Prostate gland (tissue), 2 donors: Measurements from ENCODE around the gene GHRH.

Source experiments
- POLR2A ChIP-seq: fragments of 450-650 bp; IDR thresholded peaks from one replicate; pipeline ENCODE4 v1.6.1; 2016; ENCODE audit warnings: antibody characterized with exemption, mild to moderate bottlenecking
- TF ChIP-seq, protein P1 (sequence below), 4 experiments: fragments of 200-600 bp in 2 of 4; fragments of 450-650 bp in 2 of 4; sonication (generic) in 2 of 4; IDR thresholded peaks; 1 replicate in 3 of 4; 2 replicates in 1 of 4; pipeline ENCODE4 v1.5.1; 2016 to 2019; ENCODE audit warnings: antibody characterized with exemption in 4 of 4, mild to moderate bottlenecking in 2 of 4, moderate library complexity in 2 of 4

DNA sequence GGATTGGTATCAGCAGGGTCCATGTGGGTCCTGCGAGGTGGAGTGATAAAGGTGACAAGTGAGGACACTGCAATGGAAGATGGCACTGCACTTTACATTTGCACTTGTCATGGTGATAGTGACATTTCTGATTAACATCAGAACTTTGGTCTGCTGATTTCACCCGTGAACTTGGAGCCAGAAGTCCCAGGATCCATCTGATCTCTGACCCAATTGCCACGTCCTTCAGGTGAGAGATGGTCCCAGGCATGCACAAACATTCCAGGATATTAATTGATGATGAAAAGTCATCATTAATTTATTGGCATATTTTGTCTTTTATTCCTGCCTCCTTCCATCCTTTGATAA lies 9.8 kb upstream of the GHRH start:
- TF ChIP-seq, protein P1, sequence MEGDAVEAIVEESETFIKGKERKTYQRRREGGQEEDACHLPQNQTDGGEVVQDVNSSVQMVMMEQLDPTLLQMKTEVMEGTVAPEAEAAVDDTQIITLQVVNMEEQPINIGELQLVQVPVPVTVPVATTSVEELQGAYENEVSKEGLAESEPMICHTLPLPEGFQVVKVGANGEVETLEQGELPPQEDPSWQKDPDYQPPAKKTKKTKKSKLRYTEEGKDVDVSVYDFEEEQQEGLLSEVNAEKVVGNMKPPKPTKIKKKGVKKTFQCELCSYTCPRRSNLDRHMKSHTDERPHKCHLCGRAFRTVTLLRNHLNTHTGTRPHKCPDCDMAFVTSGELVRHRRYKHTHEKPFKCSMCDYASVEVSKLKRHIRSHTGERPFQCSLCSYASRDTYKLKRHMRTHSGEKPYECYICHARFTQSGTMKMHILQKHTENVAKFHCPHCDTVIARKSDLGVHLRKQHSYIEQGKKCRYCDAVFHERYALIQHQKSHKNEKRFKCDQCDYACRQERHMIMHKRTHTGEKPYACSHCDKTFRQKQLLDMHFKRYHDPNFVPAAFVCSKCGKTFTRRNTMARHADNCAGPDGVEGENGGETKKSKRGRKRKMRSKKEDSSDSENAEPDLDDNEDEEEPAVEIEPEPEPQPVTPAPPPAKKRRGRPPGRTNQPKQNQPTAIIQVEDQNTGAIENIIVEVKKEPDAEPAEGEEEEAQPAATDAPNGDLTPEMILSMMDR (IDR thresholded peaks at IDR 0.05): no peak
- no peak for TF ChIP-seq POLR2A
